GM19324 (cell line): ENCODE measurements around the gene TENT4A.
"Not testable (repeated sequence)": the region's sequence is repeated elsewhere in the genome, so short reads cannot be mapped to it uniquely, and the experiment has no call there.

ENCODE experiments used
- ATAC-seq: cut with Tn5 transposase; IDR thresholded peaks from one replicate; pipeline ENCODE4 v1.9.1; 2021; ENCODE audit warnings: mild to moderate bottlenecking, moderate library complexity; ENCODE audit not compliant: unreplicated experiment, low FRiP score

TENT4A gene

DNA sequence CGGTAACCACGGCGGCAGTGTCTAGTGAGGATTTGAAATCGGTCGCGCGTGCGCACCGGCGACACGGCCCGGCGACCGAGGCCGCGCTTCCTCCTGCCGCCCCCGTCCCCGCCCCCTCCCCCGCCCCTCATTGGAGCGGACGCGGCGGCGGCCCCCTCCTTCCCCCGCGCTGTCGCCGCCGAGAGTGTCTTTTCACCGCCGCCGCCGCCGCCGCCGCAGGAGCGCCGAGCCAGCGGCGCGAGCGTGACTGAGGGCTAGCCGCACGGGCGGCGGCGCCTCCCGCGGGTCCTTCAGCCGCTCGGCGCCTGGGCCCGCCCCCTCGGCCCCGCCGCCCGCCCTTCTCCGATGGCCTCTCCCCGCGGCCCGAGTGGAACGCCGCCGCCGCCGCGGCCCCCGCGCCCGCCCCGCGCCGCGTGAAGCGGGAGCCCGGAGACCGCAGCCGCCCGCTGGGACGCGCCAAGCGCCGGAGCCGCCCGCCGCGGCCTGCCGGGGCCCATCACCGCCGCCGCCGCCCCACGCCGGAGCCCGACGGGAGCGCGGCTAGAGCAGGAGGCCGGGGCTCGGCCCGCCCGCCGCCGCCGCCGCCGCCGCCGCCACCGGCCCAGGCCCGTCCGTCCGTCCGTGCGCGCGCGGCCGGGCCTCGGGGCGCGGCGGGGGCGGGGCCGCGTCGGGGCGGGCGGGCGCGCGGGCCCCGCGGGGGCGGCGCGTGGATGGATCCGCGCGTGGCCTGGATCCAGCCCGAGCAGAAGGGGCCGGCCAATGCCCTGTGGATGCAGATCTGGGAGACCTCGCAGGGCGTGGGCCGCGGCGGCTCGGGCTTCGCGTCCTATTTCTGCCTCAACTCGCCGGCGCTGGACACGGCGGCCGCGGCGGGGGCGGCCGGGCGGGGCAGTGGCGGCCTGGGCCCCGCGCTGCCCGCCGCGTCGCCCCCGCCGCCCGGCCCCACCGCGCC lies at the start of gene TENT4A:
Gene TENT4A (plus strand): TSS at position 159 of the 952 bp plus-strand sequence. CDS start 552 bp downstream, at position 711.
- peak; percentile 37 for ATAC-seq

DNA sequence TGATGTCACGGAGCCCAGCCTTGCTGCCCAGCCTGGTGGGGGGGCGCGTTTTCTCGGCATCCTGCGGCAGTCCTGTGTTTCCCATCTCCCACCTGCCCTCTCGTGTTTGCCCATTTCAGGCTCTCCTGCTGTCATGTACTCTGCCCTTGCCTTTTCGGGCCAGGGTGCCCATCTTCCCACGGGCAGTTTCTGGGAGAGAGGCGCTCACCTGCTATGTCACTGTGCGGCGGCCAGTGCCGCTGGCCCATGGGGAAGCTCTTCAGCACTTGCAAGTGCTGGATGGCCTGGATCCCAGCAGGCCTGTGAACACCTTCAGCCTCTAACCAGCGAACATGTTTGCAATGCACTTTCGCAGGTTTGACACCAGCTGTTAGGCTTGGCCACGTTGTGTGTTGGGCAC lies 46.5 kb upstream of the TENT4A start:
- no peak for ATAC-seq

DNA sequence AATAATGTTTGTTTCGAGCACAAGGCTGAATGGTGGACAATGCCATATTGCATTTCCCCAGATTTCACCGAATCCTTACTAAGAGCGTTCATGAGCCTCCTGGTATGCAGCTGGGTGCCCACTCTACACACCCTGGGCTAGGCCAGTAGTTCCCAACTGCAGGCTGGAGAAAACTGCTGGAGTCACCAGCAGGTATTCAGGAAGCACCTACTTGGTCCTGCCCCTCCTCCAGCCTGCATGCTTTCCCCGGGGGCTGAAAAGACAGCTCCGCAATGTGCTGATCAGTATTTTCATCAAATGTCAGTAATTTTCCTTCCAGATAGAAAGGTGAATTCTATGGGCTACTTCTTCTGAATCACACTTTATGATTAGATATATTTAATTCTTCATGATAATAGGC lies 45.6 kb upstream of the TENT4A start:
- no peak for ATAC-seq

DNA sequence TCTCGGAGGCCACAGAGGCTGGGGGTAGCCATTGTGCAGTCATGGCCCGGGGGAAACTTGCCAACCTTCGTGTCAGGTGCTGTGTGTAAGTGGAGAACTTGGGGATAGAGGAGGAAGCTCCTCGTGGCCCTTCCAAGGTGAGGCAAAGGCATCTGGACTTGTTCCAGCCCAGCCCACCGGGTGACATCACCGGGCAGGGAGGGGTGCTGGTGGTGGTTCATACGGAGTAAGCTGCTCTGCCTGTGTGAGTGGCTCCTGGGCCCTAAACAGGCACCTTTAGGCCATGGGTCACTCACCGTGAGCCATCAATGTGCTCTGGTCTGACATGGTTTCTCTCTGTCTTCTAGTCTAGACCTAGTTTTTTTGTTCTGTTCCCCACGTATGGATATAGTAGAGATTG lies 44.5 kb upstream of the TENT4A start:
- not testable (repeated sequence) for ATAC-seq

GRCh38 chr5:6673031-6673430 lies 40.2 kb upstream of the TENT4A start:
- no peak for ATAC-seq

GRCh38 chr5:6673963-6674362 lies 39.3 kb upstream of the TENT4A start:
- no peak for ATAC-seq

- no peak for ATAC-seq
Measured at GRCh38 chr5:6674421-6674820, 38.8 kb upstream of the TENT4A start.

DNA sequence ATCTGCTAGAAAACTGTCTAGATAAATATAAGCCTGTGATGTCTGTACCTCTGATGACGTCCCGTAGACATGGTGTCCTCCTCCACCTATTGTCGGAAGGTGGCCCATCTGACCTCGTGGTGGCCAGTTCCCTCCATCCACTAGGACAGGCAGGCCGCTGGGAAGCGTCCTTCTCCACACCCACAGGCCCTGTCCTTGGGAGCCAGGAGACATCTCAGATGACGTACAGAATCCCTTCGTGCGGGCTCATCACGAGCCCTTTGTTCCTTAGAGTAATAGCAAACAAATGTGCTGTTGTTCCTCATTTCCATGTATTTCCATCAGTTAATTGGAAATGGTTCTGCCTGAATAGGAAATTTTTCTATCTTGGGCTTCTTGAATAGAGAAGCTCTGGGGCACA lies 38.3 kb upstream of the TENT4A start:
- ATAC-seq = no peak

GRCh38 chr5:6675784-6676491 lies 37.3 kb upstream of the TENT4A start:
- ATAC-seq = no peak

DNA sequence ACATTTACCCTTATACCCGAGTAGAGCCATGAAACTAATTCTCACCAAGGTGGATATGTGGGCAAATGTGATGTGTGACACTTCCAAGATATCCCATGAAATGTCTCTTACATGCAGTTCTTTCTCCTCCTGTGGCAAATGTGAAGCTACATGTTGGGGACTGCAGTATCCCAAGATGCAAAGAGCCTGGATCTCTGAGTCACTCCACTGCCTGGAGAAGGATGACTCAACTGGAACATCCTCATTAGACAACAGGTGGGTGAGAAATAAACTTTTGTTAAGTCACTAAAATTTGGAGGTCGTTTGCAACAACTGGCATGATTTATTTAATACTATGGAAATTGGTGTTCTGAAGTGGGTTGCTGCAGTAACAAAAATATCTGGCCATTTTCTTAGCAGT lies 36.5 kb upstream of the TENT4A start:
- ATAC-seq = no peak

GRCh38 chr5:6678385-6678784 lies 34.8 kb upstream of the TENT4A start:
- no peak for ATAC-seq

- no peak for ATAC-seq
Measured at GRCh38 chr5:6680922-6681321, 32.3 kb upstream of the TENT4A start.

DNA sequence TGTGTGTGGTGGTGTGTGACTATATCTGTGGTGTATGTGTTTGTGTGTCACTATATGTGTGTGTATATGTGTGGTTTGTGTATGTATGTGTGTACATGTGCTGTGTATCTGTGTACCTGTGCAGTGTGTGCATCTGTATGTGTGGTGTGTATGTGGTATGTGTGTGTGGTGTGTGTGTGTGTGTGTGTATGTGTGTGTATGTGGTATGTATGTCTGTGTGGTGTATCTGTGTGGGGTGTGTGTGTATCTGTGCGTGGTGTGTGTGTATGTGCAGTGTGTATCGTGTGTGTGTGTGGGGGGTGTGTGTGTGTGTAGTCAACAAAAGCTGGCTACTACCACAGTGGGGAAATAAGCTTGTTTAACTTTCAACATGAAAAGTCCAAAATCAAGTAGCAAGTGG lies 31.6 kb upstream of the TENT4A start:
- no peak for ATAC-seq

DNA sequence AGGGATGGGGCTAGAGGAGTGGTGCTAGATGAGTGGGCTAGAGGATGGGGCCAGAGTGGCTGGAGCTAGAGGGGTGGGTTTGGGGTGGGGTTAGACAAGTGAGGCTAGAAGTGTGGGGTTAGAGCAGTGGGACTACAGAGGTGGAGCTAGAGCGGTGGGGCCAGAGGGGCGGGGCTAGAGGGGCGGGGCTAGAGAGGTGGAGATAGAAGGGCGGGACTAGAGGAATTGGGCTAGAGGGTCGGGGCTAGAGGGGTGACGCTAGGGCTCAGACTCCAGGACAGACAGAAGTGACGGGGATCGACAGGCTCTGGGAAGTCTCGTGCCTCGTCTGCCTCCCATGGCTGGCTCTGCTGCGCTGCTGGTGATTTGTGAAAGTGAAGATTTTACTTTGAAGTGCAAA lies 31.0 kb upstream of the TENT4A start:
- no peak for ATAC-seq

- ATAC-seq = no peak
Measured at GRCh38 chr5:6683241-6683640, 30.0 kb upstream of the TENT4A start.

DNA sequence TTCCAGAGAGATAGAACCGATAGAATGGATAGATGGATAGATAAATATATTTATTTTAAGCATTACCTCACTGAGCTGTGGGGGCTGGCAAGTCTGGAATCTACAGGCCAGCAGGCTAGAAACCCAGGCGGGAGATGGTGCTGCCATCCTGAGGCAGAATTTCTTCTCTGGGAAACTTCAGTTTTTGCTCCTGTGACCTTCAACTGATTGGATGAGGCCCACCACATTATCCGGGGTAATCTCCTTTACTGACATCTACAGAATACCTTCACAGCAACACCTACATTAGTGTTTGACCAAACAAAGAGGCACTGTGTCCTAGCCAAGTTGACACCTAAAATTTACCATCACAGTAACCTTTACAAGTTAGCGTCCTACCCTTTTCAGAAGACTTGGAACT lies 29.2 kb upstream of the TENT4A start:
- no peak for ATAC-seq

DNA sequence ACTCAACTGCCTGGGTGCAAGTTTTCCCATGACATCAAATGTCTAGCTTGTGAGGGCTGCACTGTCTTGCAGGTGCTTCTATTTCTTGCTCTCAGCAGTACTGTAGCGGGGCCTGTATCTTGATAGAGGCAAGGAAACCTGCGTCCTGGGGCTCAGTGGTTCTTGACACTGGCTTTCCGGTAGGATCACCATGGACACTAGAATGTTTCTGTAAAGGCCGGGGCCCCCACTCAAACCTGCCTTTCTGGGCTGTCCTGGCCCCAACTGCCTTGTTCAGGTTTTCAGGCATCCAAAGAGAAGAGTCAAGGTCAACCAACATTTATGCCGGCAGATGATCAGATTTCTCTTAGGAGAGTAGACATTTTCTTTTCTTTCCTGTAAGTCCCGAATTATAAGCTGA lies 26.7 kb upstream of the TENT4A start:
- ATAC-seq = no peak

DNA sequence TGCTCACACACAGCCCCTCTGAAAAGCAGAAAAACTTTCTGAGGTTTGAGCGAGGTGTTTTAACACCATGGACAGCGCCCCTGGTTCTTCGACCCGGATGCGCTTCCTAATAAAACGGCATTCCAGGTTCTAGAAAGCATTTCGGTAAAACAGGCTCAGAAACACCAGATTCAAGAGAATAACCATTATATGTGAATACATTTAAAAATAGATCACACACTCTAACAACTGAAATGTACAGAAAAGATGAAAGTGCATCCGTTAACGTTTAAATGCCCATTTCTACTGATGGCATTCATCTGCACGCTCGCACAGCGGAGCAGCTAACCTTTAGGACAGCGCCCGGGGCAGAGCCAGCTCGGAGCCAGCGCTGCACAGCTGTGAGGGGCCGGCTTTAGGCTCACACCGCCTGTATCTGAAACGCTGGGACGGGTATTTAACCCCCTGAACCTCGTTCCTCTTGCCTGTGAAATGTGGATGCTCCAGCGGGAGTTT lies 26.3 kb upstream of the TENT4A start:
- ATAC-seq = no peak

DNA sequence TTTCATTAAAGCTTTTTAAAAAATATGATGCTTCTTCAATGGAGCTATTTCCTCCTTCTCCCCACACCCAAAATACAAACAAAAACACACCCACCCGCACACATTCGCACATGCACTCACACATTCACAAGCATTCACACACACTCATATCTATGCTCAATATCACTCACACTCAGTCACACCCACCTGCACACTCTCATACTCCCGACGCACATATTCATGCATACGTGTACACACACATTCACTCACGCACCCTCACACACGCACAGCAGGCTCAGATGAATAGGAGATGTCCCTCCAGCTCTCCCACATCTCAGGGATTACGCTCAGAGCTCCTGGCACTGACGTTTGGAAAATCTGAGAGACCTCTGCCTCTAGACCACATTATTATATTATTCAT lies 25.7 kb upstream of the TENT4A start:
- ATAC-seq = no peak

- no peak for ATAC-seq
Measured at GRCh38 chr5:6692906-6693305, 20.3 kb upstream of the TENT4A start.

GRCh38 chr5:6698696-6699095 lies 14.5 kb upstream of the TENT4A start:
- no peak for ATAC-seq

DNA sequence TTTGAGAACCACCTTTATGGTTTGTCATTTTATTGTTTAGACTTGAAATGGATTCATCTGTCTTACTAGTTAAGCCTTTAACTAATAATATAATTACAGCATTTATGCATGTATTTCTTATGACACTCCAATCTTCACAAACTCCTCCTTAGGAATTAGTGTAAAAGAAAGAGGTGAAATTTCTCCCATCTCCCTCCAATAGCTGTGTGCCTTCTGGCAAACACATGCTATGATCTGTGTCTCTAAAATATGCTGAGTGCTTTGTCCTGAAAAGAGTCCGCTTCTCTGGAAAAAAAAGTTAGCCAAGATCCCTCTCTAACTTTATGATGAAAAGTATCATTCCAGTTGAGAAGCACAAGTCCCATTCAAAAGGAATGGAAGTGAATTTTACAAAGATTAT lies 13.9 kb upstream of the TENT4A start:
- no peak for ATAC-seq
